Endothelial cell (in vitro differentiated cells): ENCODE data around the gene STX8. TPM values are rescaled to one million over a fixed set of nuclear protein-coding genes. Genes with fewer than 3 reads are reported as not detected.

Experiments used
- DNase-seq: peaks from one replicate; pipeline ENCODE4 v3.0.0; 2021; ENCODE audit warnings: low spot score
- H3K27ac Mint-ChIP-seq: one replicate; pipeline ENCODE4 v1.8.0; 2021; ENCODE audit warnings: mixed read lengths, inconsistent platforms; ENCODE audit not compliant: unreplicated experiment
- H3K27me3 Mint-ChIP-seq: one replicate; pipeline ENCODE4 v1.8.0; 2021; ENCODE audit warnings: mild to moderate bottlenecking, moderate library complexity, mixed read lengths, inconsistent platforms; ENCODE audit not compliant: unreplicated experiment
- H3K36me3 Mint-ChIP-seq: one replicate; pipeline ENCODE4 v1.8.0; 2021; ENCODE audit warnings: mild to moderate bottlenecking, low read depth, mixed read lengths, inconsistent platforms; ENCODE audit not compliant: unreplicated experiment
- H3K4me1 Mint-ChIP-seq: one replicate; pipeline ENCODE4 v1.8.0; 2021; ENCODE audit warnings: mild to moderate bottlenecking, mixed read lengths, inconsistent platforms; ENCODE audit not compliant: unreplicated experiment
- H3K4me3 Mint-ChIP-seq: one replicate; pipeline ENCODE4 v1.8.0; 2021; ENCODE audit warnings: mild to moderate bottlenecking, mixed read lengths, inconsistent platforms; ENCODE audit not compliant: unreplicated experiment
- H3K9me3 Mint-ChIP-seq: one replicate; pipeline ENCODE4 v1.8.0; 2021; ENCODE audit warnings: mixed read lengths, inconsistent platforms; ENCODE audit not compliant: unreplicated experiment
- total RNA-seq: library from RNA; stranded (reverse); fragmentation: NEBNext Ultra II Directional; extraction: Animal tissue kit (Norgen Biotek cat#: 25700); gene quantifications from one replicate; pipeline ENCODE4 v1.2.1, GENCODE V29; 2021; ENCODE audit not compliant: unreplicated experiment
- TF ChIP-seq, protein P1 (sequence below): fragments of 200-600 bp; sonication (generic); IDR thresholded peaks from one replicate; pipeline ENCODE4 v1.5.0; 2021; ENCODE audit warnings: antibody characterized with exemption; ENCODE audit not compliant: unreplicated experiment

The STX8 gene
- total RNA-seq, 1 donor from 2014 or later, result 49.2 TPM

DNA sequence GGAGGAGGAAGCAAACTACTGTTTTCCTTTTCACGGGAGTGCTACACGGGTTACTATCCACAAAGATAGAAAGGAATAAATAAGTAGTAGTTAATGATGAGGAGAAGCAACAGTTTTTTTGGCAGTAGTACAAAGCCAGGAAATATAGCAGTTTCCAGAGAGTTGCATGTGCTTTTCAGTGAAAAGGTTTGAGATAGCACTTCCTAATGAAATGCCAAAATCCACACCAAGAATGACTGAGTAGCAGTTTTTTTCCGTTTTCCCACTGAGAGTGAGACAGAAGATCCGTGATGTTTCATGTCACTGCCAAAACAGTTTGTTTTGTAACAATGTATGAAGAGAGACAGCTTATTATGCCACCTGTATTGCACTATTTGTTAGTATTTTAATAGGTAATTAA lies 129.1 kb downstream of the STX8 start:
- Mint-ChIP-seq H3K27ac (no peak overlapping the region), H3K9me3 (no peaks in the 10 kb centered on the region), H3K27me3 (no peaks in the 10 kb centered on the region), H3K36me3 (peaks cover 5% of the 10 kb centered on the region), H3K4me1 (peaks cover 6% of the 10 kb centered on the region), H3K4me3 (no peak overlapping the region)
- DNase-seq, result no peak
- TF ChIP-seq, protein P1, sequence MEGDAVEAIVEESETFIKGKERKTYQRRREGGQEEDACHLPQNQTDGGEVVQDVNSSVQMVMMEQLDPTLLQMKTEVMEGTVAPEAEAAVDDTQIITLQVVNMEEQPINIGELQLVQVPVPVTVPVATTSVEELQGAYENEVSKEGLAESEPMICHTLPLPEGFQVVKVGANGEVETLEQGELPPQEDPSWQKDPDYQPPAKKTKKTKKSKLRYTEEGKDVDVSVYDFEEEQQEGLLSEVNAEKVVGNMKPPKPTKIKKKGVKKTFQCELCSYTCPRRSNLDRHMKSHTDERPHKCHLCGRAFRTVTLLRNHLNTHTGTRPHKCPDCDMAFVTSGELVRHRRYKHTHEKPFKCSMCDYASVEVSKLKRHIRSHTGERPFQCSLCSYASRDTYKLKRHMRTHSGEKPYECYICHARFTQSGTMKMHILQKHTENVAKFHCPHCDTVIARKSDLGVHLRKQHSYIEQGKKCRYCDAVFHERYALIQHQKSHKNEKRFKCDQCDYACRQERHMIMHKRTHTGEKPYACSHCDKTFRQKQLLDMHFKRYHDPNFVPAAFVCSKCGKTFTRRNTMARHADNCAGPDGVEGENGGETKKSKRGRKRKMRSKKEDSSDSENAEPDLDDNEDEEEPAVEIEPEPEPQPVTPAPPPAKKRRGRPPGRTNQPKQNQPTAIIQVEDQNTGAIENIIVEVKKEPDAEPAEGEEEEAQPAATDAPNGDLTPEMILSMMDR, result no peak

DNA sequence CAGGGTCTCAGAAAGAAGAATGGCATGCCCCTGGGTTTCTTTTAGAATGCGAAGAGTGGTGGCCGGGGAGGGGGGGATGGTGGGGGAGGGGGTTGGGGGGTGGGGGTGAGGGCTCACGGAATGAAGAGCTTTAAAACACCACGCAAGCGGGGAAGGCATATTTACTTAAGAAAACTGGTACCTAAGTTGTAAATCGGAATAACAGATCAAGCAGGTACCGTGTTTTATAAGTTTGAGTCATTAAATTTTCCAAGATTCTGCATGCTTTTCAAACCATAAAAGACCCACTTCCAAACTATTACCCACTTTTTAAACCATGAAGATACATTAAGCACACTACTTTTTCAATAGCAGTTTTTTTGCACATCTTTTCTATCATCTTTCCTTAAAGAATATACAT lies 130.2 kb downstream of the STX8 start:
- TF ChIP-seq, protein P1, result no peak
- DNase-seq, result no peak
- H3K9me3 Mint-ChIP-seq, result no peaks in the 10 kb centered on the region

DNA sequence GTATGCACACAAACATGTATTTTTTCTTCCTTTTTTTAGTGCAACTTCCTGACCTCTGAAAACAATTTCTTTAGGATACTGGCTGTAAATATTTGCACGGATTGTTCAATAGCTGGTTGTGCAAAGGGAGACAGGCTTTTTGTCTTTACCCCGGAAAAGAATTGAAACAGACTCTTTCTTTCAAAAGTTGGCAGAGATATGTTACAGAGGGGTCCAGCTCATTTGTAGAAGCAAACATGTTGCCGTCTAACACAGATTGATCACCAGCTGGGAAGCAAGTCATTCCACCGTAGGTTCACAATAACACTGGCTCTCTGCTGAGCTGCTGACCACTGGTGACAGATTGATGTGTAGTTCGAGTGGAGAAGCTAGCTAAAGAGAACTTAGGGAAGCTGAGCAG lies 130.9 kb downstream of the STX8 start:
- DNase-seq, result no peak
- TF ChIP-seq, protein P1, result no peak
- Mint-ChIP-seq H3K4me1 (peaks cover 6% of the 10 kb centered on the region), H3K36me3 (peaks cover 5% of the 10 kb centered on the region), H3K27ac (no peak overlapping the region), H3K27me3 (no peaks in the 10 kb centered on the region), H3K4me3 (no peak overlapping the region), H3K9me3 (no peaks in the 10 kb centered on the region)

More for the DNA sequence above, 130.2 kb downstream of the STX8 start:
- Mint-ChIP-seq H3K27me3 (no peaks in the 10 kb centered on the region), H3K36me3 (peaks cover 5% of the 10 kb centered on the region), H3K27ac (no peak overlapping the region), H3K4me1 (peaks cover 6% of the 10 kb centered on the region), H3K4me3 (no peak overlapping the region)

DNA sequence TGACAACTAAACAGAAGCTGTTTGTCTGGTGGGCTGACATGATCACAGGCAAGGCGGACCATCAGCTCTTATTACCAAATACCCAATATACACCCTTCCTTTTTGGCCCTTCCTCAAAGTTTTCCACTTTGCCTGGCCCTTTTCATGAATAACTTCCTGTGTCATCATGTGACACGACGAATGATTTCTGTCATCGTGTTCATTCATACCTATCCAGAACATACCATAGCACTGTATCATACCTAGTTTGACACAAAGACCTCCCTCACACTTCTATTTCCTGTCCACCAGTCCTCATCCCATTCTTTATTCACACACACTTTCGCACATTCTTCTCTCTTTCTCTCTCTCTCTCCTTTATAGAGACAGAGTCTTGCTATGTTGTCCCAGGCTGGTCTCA lies 131.8 kb downstream of the STX8 start:
- H3K27ac Mint-ChIP-seq, result no peak overlapping the region
- no peak for DNase-seq
- H3K9me3 Mint-ChIP-seq, result no peaks in the 10 kb centered on the region
- peaks cover 5% of the 10 kb centered on the region for H3K36me3 Mint-ChIP-seq
- TF ChIP-seq, protein P1, result no peak
- no peak overlapping the region for H3K4me3 Mint-ChIP-seq
- H3K4me1 Mint-ChIP-seq, result peaks cover 6% of the 10 kb centered on the region
- no peaks in the 10 kb centered on the region for H3K27me3 Mint-ChIP-seq

DNA sequence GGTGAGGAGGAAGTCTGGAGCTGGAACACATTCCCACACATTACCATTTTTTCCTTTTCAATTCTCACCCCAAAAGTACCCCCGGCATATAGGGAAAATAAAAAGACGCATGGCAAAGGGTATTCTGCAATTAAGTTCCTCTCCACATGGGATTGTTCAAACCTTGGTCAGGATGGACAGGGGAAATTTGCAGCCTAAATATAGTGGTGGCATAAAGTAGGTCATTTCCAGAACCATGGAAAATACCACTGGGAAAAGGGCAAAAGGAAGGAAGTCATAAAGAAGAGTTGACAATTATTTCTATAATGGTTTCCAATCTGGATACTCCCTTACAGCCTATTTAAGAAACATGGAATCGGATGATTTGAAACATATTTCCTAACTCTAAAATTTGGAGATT lies 135.8 kb downstream of the STX8 start:
- DNase-seq, result no peak
- Mint-ChIP-seq H3K9me3 (no peaks in the 10 kb centered on the region), H3K27ac (no peak overlapping the region), H3K27me3 (no peaks in the 10 kb centered on the region), H3K36me3 (peaks cover 5% of the 10 kb centered on the region), H3K4me3 (no peak overlapping the region), H3K4me1 (no peaks in the 10 kb centered on the region)
- TF ChIP-seq, protein P1, result no peak
